Fibroblast of the aortic adventitia (primary cell): Measurements from ENCODE around the gene ATP6V0D1. TPM values are rescaled to one million over a fixed set of nuclear protein-coding genes. Genes with fewer than 3 reads are reported as not detected.

Source experiments
- DNase-seq: peaks from one replicate; pipeline ENCODE4 v3.0.0-alpha.2; 2010; ENCODE audit warnings: low read depth
- H3K4me3 ChIP-seq: 2 replicates; pipeline ENCODE4 v1.5.1; 2011; ENCODE audit warnings: low read depth, mild to moderate bottlenecking, control low read depth, low read length, moderate library complexity
- total RNA-seq: library from RNA; depleted of rRNA; stranded (reverse); fragments of >200 nt; gene quantifications from 2 replicates; pipeline ENCODE4 v1.2.3, GENCODE V29; 2012; ENCODE audit warnings: low replicate concordance
- TF ChIP-seq, protein P1 (sequence below): IDR thresholded peaks from 2 replicates; pipeline ENCODE4 v1.5.1; 2011; ENCODE audit warnings: mild to moderate bottlenecking, low read length, control low read depth, inconsistent platforms; ENCODE audit not compliant: insufficient read depth

Gene ATP6V0D1
- total RNA-seq, 1 donor = 114 TPM

GRCh38 chr16:67449336-67449735 is 31.6 kb downstream of the ATP6V0D1 start:
- no peak for DNase-seq

GRCh38 chr16:67448580-67448979 is 32.4 kb downstream of the ATP6V0D1 start:
- DNase-seq = no peak
- H3K4me3 ChIP-seq = no peak overlapping the region
- TF ChIP-seq, protein P1, sequence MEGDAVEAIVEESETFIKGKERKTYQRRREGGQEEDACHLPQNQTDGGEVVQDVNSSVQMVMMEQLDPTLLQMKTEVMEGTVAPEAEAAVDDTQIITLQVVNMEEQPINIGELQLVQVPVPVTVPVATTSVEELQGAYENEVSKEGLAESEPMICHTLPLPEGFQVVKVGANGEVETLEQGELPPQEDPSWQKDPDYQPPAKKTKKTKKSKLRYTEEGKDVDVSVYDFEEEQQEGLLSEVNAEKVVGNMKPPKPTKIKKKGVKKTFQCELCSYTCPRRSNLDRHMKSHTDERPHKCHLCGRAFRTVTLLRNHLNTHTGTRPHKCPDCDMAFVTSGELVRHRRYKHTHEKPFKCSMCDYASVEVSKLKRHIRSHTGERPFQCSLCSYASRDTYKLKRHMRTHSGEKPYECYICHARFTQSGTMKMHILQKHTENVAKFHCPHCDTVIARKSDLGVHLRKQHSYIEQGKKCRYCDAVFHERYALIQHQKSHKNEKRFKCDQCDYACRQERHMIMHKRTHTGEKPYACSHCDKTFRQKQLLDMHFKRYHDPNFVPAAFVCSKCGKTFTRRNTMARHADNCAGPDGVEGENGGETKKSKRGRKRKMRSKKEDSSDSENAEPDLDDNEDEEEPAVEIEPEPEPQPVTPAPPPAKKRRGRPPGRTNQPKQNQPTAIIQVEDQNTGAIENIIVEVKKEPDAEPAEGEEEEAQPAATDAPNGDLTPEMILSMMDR = no peak

More at GRCh38 chr16:67449336-67449735, 31.6 kb downstream of the ATP6V0D1 start:
- no peak overlapping the region for H3K4me3 ChIP-seq
- TF ChIP-seq, protein P1 = no peak

DNA sequence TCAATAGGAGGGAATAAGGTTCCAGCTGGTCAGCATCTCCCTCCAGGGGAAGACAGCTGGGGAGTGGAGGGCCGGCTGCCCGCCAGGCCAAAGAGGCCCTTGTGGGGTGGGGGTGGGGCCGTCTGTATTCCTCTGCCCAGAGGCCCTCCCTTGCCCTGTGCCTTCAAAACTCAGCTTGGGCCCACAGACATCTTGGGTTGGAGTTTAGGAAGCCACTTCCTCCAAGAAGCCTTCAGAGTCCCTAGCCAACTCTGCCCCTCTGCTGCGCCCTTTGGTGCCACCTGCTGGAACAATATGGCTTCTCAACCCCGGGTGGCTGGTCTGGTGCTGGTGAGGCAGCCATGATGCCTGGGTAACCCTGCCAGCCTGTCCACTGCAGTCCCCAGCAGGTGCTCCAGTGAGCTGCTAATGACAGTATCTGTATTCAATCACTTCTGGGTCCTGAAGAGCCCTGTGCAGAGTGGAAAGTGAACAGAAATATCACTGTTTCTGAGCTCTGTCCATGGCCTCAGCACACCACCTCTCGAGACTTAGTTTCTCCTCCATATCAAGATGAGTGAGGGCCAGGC is 33.4 kb downstream of the ATP6V0D1 start:
- no peak overlapping the region for H3K4me3 ChIP-seq
- TF ChIP-seq, protein P1 = peak; percentile 66
- DNase-seq = peak; percentile 67

DNA sequence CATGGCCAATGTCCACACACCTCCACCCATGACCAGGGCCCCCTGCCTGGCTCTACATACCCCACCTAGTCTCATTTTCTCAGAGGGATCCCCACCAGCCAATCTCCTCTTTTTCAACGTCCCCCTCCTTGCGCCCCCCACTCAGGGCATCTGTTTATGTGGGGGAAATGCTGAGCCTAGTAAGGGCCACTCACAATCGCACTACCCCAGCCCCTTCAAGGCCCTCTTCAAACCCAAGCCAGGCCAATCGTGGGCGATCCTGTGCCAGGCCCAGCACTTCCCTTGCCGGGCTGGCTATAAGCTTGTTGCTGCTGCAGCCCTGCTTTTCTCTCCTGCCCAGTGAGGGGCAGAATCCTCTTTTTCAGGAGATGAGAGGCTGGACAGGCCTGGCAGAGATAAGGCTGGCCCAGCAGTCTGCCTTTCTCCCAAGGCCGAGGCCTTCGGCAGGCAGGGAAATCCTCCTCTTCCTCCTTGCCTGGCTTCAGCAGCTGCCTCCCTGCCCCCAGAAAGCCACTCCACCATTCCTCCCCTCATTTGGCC is 33.9 kb downstream of the ATP6V0D1 start:
- TF ChIP-seq, protein P1 = no peak
- DNase-seq = no peak
- no peak overlapping the region for H3K4me3 ChIP-seq

DNA sequence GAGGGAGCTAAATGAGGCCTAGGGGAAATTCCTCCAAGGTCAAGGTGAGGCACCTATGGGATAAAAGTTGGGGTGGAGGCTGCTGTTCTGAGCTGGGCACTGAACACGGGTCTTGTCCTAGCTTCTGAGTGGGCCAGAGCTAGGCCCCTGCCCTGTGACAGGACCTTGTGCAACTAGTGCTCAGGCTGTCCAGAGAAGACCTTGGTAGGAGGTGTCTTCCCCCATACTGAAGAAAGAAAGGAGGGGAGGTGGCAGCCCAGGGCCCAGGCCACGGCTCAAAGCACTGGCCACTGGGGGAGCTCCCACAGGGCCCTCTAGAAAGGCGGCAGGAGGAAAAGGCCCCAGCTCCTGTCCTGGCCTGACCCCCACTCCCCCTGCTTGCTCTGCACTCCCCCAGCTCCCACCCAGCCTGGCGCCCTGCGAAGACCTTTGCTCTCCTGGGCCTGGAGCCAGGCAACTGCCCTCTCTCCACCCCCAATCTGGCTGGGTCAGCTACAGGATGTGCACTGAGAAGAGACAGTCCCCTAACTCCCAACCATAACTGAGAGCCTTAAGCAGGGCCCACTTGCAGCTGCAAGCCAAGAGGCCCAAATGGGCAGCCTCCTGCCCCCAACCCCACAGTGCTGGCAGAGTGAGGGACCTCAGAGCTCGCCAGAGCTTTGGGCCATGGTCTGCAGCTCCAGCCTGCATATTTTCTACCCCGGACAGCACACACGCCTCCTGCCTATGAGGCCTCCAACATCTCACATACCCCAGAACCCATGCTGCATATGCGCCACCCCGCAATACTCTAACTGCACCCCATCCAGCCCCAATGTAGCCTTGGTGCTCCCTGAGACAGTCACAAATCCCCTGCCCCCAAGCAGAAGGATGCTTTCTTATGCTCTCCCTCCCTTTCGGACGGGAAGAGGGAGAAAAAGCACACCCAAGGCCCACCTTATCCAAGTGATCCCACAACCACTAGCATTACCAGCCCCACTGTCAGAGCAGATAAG is 34.7 kb downstream of the ATP6V0D1 start:
- TF ChIP-seq, protein P1 = no peak
- DNase-seq = no peak
- H3K4me3 ChIP-seq = no peak overlapping the region

DNA sequence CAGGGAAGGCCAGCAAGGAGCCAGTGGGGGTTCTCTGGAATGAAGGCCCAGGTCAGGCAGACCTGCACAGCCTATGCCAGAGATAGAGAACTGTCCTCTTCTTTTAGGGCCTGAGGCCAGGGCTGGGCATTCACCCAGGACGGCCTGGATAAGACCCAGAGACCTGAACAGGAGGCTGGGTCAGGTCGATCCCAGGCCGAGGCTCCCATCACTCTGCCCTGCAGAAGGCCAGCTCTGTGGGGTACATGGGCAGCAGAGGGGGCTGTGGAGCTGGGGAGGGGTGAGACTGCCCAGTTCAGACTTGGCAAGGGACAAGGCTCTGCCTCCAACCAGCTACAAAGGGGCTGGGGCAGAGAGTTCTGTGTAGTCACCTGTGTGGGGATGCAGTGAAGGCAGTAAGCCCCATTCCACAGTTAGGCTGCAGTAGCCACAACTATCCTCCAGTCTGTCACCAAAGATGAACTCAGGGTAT is 35.5 kb downstream of the ATP6V0D1 start:
- no peak overlapping the region for H3K4me3 ChIP-seq
- DNase-seq = no peak
- TF ChIP-seq, protein P1 = peak; percentile 8
